Measurements from ENCODE around the gene PPM1F.

- TF ChIP-seq CTCF (IDR thresholded peaks at IDR 0.05 in 2 of 3, conservative IDR thresholded peaks at IDR 0.05 in 1 of 3; ENCODE audit: control insufficient read depth in 2 of 3, extremely low read depth in 1 of 3, insufficient read depth in 1 of 3, low read depth in 3 of 3, low read length in 3 of 3) (no peak), MEF2A (IDR thresholded peaks at IDR 0.05; ENCODE audit: insufficient read depth, low read depth, low read length) (no peak), POLR2AphosphoS5 (IDR thresholded peaks at IDR 0.05; ENCODE audit: low read length) (no peak)
Measured at GRCh38 chr22:21889251-21889990, 63.2 kb downstream of the PPM1F start.

All from GM12878 (cell line).